ENCODE results near the gene CPVL.
A peak's percentile ranks its signal among the peaks of the same experiment; 100 is the strongest.
"Not testable (repeated sequence)": the region's sequence is repeated elsewhere in the genome, so short reads cannot be mapped to it uniquely, and the experiment has no call there.

CPVL gene

DNA sequence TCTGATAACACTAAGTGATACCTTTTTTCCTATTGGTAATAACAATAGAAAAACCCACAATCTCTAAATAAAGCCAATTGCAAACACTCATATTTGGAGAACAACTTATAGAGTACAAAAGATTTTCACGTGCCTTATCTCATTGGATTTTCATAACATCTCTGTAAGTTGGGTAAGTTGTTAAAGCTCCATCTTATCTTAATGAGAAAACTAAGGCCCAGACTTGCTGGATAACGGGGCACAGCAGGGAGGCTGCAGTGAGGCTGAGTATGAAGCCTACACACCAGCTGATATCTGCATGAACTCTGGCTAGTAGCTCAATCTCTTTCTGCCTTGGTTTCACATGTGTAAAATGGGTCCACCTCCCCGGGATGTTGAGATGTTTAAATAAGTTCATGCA, 26.8 kb downstream of the CPVL start:
- no peaks in the 10 kb centered on the region for H3K4me1 Mint-ChIP-seq
- CTCF ChIA-PET: no interaction called here
- no peak overlapping the region for H3K4me3 Mint-ChIP-seq
- no peaks in the 10 kb centered on the region for H3K9me3 Mint-ChIP-seq
- no peaks in the 10 kb centered on the region for H3K36me3 Mint-ChIP-seq
- no peak overlapping the region for H3K27ac Mint-ChIP-seq
- no peak for DNase-seq
- H3K27me3 Mint-ChIP-seq: peaks cover 18% of the 10 kb centered on the region

DNA sequence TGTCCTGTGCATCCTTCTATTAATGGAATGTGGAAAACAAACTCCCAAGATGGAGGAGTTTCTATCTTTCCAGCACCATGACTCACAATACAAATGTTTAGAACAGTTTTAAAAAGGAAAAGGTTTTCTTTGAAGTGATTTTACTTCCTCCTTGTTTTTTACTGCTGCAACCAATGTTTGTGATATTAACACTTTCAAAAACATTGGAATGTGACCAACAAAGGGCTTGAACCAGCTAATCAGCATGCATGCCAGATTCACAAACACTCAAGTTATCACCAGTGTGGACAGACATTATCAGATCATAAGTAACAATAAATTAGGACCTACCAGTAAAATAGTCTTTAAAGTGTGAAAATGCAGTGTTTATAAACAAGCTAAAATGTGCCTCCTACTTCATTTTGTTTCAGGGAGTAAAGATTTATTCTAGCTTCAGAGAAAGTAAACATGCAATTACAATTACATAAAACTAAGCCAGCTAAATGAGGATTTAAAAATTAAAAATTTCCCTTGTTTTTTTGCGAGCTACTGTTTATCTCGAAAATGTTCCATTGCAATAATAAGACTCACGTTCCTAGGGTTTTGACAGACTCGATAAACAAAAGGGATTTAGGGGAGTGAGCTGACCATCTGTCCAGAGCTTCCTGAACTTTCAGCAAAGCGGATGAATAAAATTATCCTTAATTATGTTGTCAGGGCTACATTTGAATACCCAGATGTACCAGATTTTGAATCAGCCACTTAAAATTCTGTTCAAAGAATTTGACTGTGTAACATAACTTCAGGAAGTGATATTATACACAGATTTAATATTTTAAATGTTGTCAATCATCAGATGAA, 29.8 kb downstream of the CPVL start:
- Mint-ChIP-seq H3K27me3 (peaks cover 31% of the 10 kb centered on the region), H3K27ac (no peak overlapping the region), H3K36me3 (no peaks in the 10 kb centered on the region), H3K4me3 (no peak overlapping the region), H3K4me1 (peaks cover 14% of the 10 kb centered on the region), H3K9me3 (no peaks in the 10 kb centered on the region)
- CTCF ChIA-PET: interaction anchor here (0.7 to 2.8 kb wide), 4 partner anchors 10 to 292 kb away, joined by 3 to 10 read pairs (median 4); no protein-coding TSS in a partner anchor
- no peak for DNase-seq

DNA sequence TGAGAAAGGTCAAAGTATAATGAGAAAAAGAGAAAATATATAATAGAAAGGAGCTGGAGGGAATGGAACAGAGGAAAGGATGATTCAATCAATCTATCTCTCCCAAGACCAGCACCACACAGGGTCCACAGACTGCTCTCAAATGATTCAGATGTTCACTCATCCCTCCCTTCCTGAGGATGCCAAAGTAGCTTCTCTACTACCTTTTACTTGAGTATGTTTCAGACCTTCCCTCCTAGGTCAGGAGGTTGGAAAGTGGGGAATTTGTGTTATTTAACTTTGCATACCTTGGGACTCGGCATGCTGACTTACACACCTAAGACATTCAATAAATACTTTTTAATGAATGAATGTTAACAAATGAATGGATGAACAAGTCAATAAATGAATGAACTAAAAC, 30.6 kb downstream of the CPVL start:
- no peak overlapping the region for H3K4me3 Mint-ChIP-seq
- H3K27me3 Mint-ChIP-seq: peaks cover 36% of the 10 kb centered on the region
- H3K9me3 Mint-ChIP-seq: no peaks in the 10 kb centered on the region
- no peak for DNase-seq
- CTCF ChIA-PET: interaction anchor here (2.8 kb wide), 1 partner anchor 9 kb away, joined by 10 read pairs; no protein-coding TSS in a partner anchor
- H3K4me1 Mint-ChIP-seq: peaks cover 14% of the 10 kb centered on the region
- H3K27ac Mint-ChIP-seq: no peak overlapping the region
- H3K36me3 Mint-ChIP-seq: no peaks in the 10 kb centered on the region

GRCh38 chr7:29115130-29115687, 31.1 kb downstream of the CPVL start:
- Mint-ChIP-seq H3K4me1 (peaks cover 14% of the 10 kb centered on the region), H3K27me3 (peaks cover 39% of the 10 kb centered on the region), H3K4me3 (no peak overlapping the region), H3K36me3 (no peaks in the 10 kb centered on the region), H3K9me3 (no peaks in the 10 kb centered on the region), H3K27ac (no peak overlapping the region)
- no peak for DNase-seq
- CTCF ChIA-PET: interaction anchor here (1.2 to 2.8 kb wide), 3 partner anchors 9 to 75 kb away, joined by 4 to 10 read pairs (median 4); no protein-coding TSS in a partner anchor

- CTCF ChIA-PET: interaction anchor here (0.9 to 2.6 kb wide), 5 partner anchors 8 to 294 kb away, joined by 3 to 8 read pairs (median 4); no protein-coding TSS in a partner anchor
- Mint-ChIP-seq H3K27me3 (peaks cover 47% of the 10 kb centered on the region), H3K4me1 (peaks cover 14% of the 10 kb centered on the region)
- not testable (repeated sequence) for H3K27ac Mint-ChIP-seq, H3K36me3 Mint-ChIP-seq, H3K9me3 Mint-ChIP-seq, H3K4me3 Mint-ChIP-seq, DNase-seq
Observed at GRCh38 chr7:29114266-29114665, 32.1 kb downstream of the CPVL start.

DNA sequence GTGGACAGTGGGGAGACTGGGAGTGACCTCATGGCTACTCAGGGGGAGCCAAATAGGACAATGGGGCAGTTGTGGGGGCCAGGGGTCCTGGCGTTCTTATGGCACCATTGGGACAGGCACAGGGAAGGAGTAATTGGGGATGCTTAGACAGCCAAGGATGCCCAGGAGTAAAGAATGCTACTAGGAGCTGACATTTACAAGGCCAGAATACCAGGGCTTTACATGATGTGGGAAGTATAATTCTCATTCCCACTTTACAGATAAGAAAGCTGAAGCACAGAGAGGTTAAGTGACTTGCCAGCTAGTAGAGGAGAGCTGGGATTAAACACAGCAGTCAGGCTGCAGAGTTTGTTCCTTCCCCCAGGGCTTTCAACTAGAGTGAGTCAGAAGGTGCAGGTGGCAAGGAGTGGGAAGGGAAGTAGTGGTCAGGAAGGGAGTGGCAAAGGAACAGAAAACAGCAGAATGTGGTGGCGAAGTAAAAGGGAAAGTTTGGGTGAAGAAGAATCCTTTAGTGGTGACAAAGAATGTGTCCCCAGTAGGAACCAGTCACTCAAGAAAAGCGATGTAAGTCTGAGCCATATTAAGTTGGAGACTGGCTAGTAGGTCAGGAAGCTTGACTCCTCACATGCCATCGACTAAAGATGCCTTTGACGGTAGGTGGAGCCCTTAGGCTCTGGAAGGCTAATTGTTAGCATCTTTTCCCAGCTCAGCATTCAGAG, 32.8 kb downstream of the CPVL start:
- Mint-ChIP-seq H3K36me3 (no peaks in the 10 kb centered on the region), H3K4me3 (no peak overlapping the region), H3K4me1 (peaks cover 14% of the 10 kb centered on the region), H3K27me3 (peaks cover 42% of the 10 kb centered on the region), H3K9me3 (no peaks in the 10 kb centered on the region), H3K27ac (no peak overlapping the region)
- CTCF ChIA-PET: interaction anchor here (0.9 to 2.6 kb wide), 8 partner anchors 7 to 295 kb away, joined by 3 to 8 read pairs (median 4); no protein-coding TSS in a partner anchor
- peak; percentile 23 for DNase-seq

DNA sequence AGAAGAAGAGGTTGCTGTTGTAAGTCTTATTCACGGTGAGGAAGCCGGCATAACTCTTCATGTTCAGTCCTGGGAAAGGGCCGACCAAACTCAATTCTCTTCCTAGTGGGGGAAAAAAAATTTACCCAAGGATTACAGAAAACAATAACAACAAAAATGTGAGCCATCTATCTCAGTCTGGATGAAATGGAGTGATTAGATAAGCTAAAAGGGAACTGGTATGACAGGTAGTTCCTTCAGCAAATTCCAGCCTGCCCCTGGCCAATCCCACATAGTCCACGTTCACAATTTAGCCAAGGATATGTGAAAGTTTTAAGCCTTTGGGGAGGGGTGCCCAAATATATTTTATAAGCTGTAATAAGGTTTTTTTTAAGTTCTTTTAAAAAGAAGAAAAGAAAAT, 33.6 kb downstream of the CPVL start:
- no peaks in the 10 kb centered on the region for H3K36me3 Mint-ChIP-seq
- H3K9me3 Mint-ChIP-seq: no peaks in the 10 kb centered on the region
- H3K27me3 Mint-ChIP-seq: peaks cover 44% of the 10 kb centered on the region
- H3K27ac Mint-ChIP-seq: no peak overlapping the region
- no peak overlapping the region for H3K4me3 Mint-ChIP-seq
- CTCF ChIA-PET: interaction anchor here (0.6 to 2.6 kb wide), 6 partner anchors 11 to 500 kb away, joined by 3 to 8 read pairs (median 4); no protein-coding TSS in a partner anchor
- peaks cover 14% of the 10 kb centered on the region for H3K4me1 Mint-ChIP-seq
- DNase-seq: no peak

DNA sequence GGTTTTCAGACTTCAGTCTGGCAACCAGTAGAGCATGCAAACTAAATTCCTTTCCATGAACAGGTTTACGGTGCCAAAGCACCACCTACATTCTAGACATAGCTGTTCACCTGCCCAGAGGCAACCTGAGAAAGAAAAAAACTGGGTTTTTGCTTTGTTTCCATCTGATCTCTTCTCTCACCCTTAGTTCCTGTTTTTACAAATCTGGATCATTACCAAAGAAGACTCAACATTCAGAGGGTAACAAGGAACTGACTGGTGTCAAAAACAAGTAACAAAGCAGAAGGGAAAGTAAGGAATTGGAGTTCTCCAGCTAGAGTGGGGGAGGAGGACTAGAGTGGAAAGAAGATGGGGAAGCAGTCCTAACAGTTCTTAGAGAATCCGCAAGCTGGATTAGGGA, 36.4 kb downstream of the CPVL start:
- CTCF ChIA-PET: interaction anchor here (6.5 kb wide), 1 partner anchor 185 kb away, joined by 156 read pairs; no protein-coding TSS in a partner anchor
- no peak overlapping the region for H3K27ac Mint-ChIP-seq

GRCh38 chr7:29109358-29109757, 37.0 kb downstream of the CPVL start:
- CTCF ChIA-PET: interaction anchor here (6.5 kb wide), 1 partner anchor 185 kb away, joined by 156 read pairs; no protein-coding TSS in a partner anchor

More for the DNA sequence above, 36.4 kb downstream of the CPVL start:
- Mint-ChIP-seq H3K4me3 (no peak overlapping the region), H3K36me3 (no peaks in the 10 kb centered on the region), H3K4me1 (peaks cover 14% of the 10 kb centered on the region), H3K9me3 (no peaks in the 10 kb centered on the region), H3K27me3 (peaks cover 37% of the 10 kb centered on the region)
- no peak for DNase-seq

GRCh38 chr7:29107056-29107455, 39.3 kb downstream of the CPVL start:
- Mint-ChIP-seq H3K27ac (no peak overlapping the region), H3K4me3 (no peak overlapping the region), H3K27me3 (peaks cover 24% of the 10 kb centered on the region), H3K36me3 (no peaks in the 10 kb centered on the region), H3K4me1 (no peaks in the 10 kb centered on the region), H3K9me3 (no peaks in the 10 kb centered on the region)
- CTCF ChIA-PET: interaction anchor here (0.6 to 6.5 kb wide), 23 partner anchors 7 to 304 kb away, joined by 3 to 156 read pairs (median 4); partner anchors contain the start of gene TRIL
- no peak for DNase-seq

More at GRCh38 chr7:29109358-29109757, 37.0 kb downstream of the CPVL start:
- H3K4me1 Mint-ChIP-seq: peaks cover 14% of the 10 kb centered on the region
- no peak overlapping the region for H3K4me3 Mint-ChIP-seq
- H3K9me3 Mint-ChIP-seq: no peaks in the 10 kb centered on the region
- H3K27ac Mint-ChIP-seq: no peak overlapping the region
- DNase-seq: no peak
- H3K27me3 Mint-ChIP-seq: peaks cover 32% of the 10 kb centered on the region
- no peaks in the 10 kb centered on the region for H3K36me3 Mint-ChIP-seq

DNA sequence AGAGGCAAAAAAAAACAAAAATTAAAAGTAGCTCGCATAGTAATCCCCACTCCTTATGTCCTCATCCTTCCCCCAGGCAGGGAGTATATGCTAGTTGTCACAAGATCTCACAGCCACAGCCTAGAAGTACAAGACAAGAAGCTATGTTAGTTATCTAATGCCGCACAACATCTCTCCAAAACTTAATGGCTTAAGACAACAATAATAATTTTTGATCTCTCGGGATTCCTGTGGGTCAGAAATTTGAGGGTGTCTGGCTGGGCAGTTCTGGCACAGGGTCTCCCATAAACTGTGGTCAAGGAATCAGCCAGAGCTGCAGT, 39.7 kb downstream of the CPVL start:
- peaks cover 21% of the 10 kb centered on the region for H3K27me3 Mint-ChIP-seq
- H3K27ac Mint-ChIP-seq: no peak overlapping the region
- no peak overlapping the region for H3K4me3 Mint-ChIP-seq
- DNase-seq: no peak
- H3K4me1 Mint-ChIP-seq: no peaks in the 10 kb centered on the region
- H3K36me3 Mint-ChIP-seq: no peaks in the 10 kb centered on the region
- H3K9me3 Mint-ChIP-seq: no peaks in the 10 kb centered on the region
- CTCF ChIA-PET: interaction anchor here (0.6 to 6.5 kb wide), 24 partner anchors 8 to 305 kb away, joined by 3 to 156 read pairs (median 4); partner anchors contain the start of gene TRIL

DNA sequence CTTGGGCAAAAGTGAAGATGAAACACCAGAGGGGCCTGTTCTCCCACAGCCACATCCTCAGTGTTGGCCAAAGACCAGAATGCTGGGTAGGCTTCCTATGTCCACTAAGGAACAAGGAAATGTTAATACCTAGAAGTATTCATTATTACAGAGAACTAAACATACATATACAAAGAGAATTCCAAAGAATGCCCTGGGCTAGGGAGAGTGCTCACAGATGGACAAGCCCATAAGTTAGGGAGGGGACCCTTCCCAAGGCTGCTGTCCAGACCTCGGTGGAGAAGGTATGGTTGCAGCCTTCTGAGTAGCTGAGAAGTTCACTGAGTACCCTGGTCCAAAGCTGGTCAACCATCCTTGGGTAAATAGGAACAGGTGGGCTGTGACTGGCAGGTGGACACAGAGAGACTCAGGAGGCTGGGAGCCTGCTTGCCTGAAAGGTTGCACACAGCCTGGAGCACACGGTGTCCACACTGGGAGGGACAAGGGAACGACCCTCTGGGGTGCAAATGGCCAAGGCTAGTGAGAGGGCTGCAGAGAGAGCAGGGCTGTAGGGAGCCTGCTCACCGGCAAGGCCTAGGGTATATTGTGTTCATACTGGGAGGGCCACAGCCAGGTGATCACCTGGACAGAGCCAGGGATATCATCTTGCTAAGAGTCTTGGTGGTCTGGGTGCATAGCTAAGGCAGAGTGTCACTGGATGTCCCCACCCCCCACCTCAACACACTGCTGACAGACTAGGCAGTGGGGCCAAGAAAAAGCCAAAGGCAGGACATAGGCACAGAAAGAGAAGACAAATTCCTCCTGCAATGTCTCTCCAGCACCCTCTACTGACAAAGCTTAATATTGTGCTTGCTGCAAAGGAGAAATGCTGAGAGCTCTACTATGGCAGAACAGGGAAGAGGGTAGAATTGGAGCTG, 40.3 kb downstream of the CPVL start:
- peak; percentile 40 for DNase-seq
- Mint-ChIP-seq H3K4me3 (no peak overlapping the region), H3K9me3 (no peaks in the 10 kb centered on the region), H3K27ac (no peak overlapping the region), H3K36me3 (no peaks in the 10 kb centered on the region), H3K27me3 (peaks cover 16% of the 10 kb centered on the region), H3K4me1 (no peaks in the 10 kb centered on the region)
- CTCF ChIA-PET: interaction anchor here (0.6 to 6.5 kb wide), 24 partner anchors 8 to 305 kb away, joined by 3 to 156 read pairs (median 4); partner anchors contain the start of gene TRIL

- no peaks in the 10 kb centered on the region for H3K4me1 Mint-ChIP-seq
Observed at GRCh38 chr7:29105191-29105590, 41.1 kb downstream of the CPVL start.

More at GRCh38 chr7:29105191-29105590, 41.1 kb downstream of the CPVL start:
- DNase-seq: no peak
- Mint-ChIP-seq H3K27ac (no peak overlapping the region), H3K9me3 (no peaks in the 10 kb centered on the region), H3K36me3 (no peaks in the 10 kb centered on the region), H3K4me3 (no peak overlapping the region), H3K27me3 (peaks cover 13% of the 10 kb centered on the region)
- CTCF ChIA-PET: interaction anchor here (0.9 to 11.7 kb wide), 3 partner anchors 14 to 181 kb away, joined by 3 to 130 read pairs (median 27); partner anchors contain the start of gene TRIL
